Measurements from ENCODE around the gene PLCB3. TPM values are rescaled to one million over a fixed set of nuclear protein-coding genes. Genes with fewer than 3 reads are reported as not detected.

The PLCB3 gene
- total and polyA plus RNA-seq, 10 of the 15 experiments (the other 5 are each of a cell fraction or from before 2014, with no cell fraction given) = 0.03 to 10.3 (median 3.3) TPM

DNA sequence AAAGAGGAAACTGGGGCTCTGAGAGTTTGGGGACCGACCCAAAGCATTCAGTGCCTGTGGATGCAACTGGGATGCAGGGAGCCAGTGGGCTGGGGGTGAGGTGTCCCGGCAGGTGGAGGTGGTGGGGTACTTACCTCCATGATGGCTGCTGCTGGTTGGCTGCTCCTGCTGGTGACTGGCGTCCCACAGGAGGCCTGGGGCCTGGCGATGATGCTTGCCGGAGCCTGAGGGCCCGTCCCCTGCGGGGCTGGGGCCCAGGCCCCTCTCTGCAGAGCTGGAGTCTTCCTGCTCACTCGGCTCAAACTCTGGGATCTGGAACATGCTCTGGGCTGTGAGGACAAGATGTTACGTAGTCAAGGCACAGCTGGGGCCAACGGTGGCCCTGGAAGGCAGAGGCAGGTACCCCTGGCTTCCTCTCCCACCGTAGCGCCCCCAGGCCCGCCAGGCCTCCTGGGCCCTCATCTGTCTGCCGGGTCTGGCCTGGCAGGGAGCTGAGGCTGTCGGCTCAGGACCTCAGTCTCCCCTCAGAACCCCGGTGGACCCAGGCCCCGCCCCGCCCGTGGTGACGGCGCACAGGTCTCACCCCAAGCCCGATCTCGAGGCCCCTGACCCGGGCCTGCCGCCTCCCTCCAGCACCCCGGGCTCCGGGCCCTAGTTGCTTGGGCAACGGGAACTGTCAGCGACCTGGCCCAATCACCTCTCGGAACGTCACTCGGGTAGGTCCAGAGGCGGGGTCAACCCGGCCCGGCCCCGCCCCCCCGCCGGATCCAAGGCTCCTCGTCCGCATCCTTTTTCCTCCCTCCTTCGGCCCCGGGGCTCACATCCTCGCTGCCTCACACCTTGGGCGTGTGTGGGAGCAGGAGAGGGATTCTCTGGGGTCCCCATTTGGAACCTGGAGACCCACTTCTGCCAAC, 33.0 kb downstream of the PLCB3 start, which contains the start of gene BAD (continued):
- TF ChIP-seq, protein P1, sequence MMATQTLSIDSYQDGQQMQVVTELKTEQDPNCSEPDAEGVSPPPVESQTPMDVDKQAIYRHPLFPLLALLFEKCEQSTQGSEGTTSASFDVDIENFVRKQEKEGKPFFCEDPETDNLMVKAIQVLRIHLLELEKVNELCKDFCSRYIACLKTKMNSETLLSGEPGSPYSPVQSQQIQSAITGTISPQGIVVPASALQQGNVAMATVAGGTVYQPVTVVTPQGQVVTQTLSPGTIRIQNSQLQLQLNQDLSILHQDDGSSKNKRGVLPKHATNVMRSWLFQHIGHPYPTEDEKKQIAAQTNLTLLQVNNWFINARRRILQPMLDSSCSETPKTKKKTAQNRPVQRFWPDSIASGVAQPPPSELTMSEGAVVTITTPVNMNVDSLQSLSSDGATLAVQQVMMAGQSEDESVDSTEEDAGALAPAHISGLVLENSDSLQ (IDR thresholded peaks at IDR 0.05) = peak; percentile 98
- TF ChIP-seq, protein P2, sequence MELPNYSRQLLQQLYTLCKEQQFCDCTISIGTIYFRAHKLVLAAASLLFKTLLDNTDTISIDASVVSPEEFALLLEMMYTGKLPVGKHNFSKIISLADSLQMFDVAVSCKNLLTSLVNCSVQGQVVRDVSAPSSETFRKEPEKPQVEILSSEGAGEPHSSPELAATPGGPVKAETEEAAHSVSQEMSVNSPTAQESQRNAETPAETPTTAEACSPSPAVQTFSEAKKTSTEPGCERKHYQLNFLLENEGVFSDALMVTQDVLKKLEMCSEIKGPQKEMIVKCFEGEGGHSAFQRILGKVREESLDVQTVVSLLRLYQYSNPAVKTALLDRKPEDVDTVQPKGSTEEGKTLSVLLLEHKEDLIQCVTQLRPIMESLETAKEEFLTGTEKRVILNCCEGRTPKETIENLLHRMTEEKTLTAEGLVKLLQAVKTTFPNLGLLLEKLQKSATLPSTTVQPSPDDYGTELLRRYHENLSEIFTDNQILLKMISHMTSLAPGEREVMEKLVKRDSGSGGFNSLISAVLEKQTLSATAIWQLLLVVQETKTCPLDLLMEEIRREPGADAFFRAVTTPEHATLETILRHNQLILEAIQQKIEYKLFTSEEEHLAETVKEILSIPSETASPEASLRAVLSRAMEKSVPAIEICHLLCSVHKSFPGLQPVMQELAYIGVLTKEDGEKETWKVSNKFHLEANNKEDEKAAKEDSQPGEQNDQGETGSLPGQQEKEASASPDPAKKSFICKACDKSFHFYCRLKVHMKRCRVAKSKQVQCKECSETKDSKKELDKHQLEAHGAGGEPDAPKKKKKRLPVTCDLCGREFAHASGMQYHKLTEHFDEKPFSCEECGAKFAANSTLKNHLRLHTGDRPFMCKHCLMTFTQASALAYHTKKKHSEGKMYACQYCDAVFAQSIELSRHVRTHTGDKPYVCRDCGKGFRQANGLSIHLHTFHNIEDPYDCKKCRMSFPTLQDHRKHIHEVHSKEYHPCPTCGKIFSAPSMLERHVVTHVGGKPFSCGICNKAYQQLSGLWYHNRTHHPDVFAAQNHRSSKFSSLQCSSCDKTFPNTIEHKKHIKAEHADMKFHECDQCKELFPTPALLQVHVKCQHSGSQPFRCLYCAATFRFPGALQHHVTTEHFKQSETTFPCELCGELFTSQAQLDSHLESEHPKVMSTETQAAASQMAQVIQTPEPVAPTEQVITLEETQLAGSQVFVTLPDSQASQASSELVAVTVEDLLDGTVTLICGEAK (IDR thresholded peaks at IDR 0.05; ENCODE audit: borderline replicate concordance) = peak; percentile 66; the same call in 1 of the 2 replicates
- no peak for TF ChIP-seq POLR2AphosphoS5 (IDR thresholded peaks at IDR 0.05; ENCODE audit: low read length)
- no peak for TF ChIP-seq SPI1 (IDR thresholded peaks at IDR 0.05; ENCODE audit: borderline replicate concordance, insufficient read depth, low read depth, low read length)
- peak; percentile 52 for TF ChIP-seq NR2C1 (IDR thresholded peaks at IDR 0.05)
- TF ChIP-seq ATF7 (IDR thresholded peaks at IDR 0.05; ENCODE audit: low read depth) = 0 out of 2 replicates have a peak, but pooled peaks have one; percentile 33
- TF ChIP-seq BRCA1 (IDR thresholded peaks at IDR 0.05; ENCODE audit: low read depth, low read length) = no peak
- TF ChIP-seq SREBF1 (IDR thresholded peaks at IDR 0.05; ENCODE audit: low read length) = 0 out of 2 replicates have a peak, but pooled peaks have one; percentile 26
- TF ChIP-seq RBBP5 (conservative IDR thresholded peaks at IDR 0.05) = no peak
- peak; percentile 31 for TF ChIP-seq TAF1 (IDR thresholded peaks at IDR 0.05; ENCODE audit: borderline replicate concordance, low read depth, low read length)
- TF ChIP-seq, protein P3, sequence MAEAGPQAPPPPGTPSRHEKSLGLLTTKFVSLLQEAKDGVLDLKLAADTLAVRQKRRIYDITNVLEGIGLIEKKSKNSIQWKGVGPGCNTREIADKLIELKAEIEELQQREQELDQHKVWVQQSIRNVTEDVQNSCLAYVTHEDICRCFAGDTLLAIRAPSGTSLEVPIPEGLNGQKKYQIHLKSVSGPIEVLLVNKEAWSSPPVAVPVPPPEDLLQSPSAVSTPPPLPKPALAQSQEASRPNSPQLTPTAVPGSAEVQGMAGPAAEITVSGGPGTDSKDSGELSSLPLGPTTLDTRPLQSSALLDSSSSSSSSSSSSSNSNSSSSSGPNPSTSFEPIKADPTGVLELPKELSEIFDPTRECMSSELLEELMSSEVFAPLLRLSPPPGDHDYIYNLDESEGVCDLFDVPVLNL (IDR thresholded peaks at IDR 0.05; ENCODE audit: low read depth, low read length) = no peak
- TF ChIP-seq, protein P4, sequence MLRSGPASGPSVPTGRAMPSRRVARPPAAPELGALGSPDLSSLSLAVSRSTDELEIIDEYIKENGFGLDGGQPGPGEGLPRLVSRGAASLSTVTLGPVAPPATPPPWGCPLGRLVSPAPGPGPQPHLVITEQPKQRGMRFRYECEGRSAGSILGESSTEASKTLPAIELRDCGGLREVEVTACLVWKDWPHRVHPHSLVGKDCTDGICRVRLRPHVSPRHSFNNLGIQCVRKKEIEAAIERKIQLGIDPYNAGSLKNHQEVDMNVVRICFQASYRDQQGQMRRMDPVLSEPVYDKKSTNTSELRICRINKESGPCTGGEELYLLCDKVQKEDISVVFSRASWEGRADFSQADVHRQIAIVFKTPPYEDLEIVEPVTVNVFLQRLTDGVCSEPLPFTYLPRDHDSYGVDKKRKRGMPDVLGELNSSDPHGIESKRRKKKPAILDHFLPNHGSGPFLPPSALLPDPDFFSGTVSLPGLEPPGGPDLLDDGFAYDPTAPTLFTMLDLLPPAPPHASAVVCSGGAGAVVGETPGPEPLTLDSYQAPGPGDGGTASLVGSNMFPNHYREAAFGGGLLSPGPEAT (IDR thresholded peaks at IDR 0.05; ENCODE audit: low read depth) = no peak
- no peak for TF ChIP-seq CEBPB (IDR thresholded peaks at IDR 0.05; ENCODE audit: borderline replicate concordance in 1 of 2, low read depth in 2 of 2, low read length in 2 of 2)
- no peak for TF ChIP-seq STAT3 (IDR thresholded peaks at IDR 0.05; ENCODE audit: low read depth, low read length)
- TF ChIP-seq KAT2A (conservative IDR thresholded peaks at IDR 0.05; ENCODE audit: control insufficient read depth, low read depth, low read length) = no peak
- no peak for TF ChIP-seq EZH2 (IDR thresholded peaks at IDR 0.05; ENCODE audit: borderline replicate concordance, control insufficient read depth, low read depth, low read length)
- TF ChIP-seq GABPA (IDR thresholded peaks at IDR 0.05; ENCODE audit: low read depth) = no peak
- TF ChIP-seq POLR2AphosphoS2 (IDR thresholded peaks at IDR 0.05; ENCODE audit: low read depth, low read length) = peak; percentile 31; the same call in 1 of the 2 replicates
- no peak for TF ChIP-seq JUNB (IDR thresholded peaks at IDR 0.05)
- TF ChIP-seq RAD21 (IDR thresholded peaks at IDR 0.05; ENCODE audit: insufficient read depth, low read depth, low read length) = no peak
- TF ChIP-seq FOS (IDR thresholded peaks at IDR 0.05; ENCODE audit: borderline replicate concordance, extremely low read depth, insufficient read length) = no peak
- no peak for TF ChIP-seq PML (IDR thresholded peaks at IDR 0.05; ENCODE audit: low read length)
